RWPE2 (cell line): ENCODE data around the gene FRAS1.
A peak's percentile ranks its signal among the peaks of the same experiment; 100 is the strongest.

Source experiments
- ATAC-seq: fragments of 200-7000 bp; cut with Tn5 transposase; 3 replicates; pipeline ENCODE4 v1.9.1; 2021; ENCODE audit warnings: low read depth
- DNase-seq: peaks from one replicate; pipeline ENCODE4 v3.0.0-alpha.2; 2020; ENCODE audit warnings: low spot score
- H3K27ac ChIP-seq: fragments of 450-650 bp; 2 replicates; pipeline ENCODE4 v1.5.1; 2017; ENCODE audit warnings: mild to moderate bottlenecking; ENCODE audit not compliant: poor library complexity, severe bottlenecking
- H3K27me3 ChIP-seq: fragments of 250-450 bp; sonication (Bioruptor Pico); 2 replicates; pipeline ENCODE4 v1.5.1; 2021; ENCODE audit warnings: mild to moderate bottlenecking, moderate library complexity; ENCODE audit not compliant: insufficient read depth, poor library complexity, severe bottlenecking
- H3K36me3 ChIP-seq: fragments of 250-450 bp; sonication (Bioruptor Pico); 2 replicates; pipeline ENCODE4 v1.5.1; 2020; ENCODE audit warnings: low read depth, mild to moderate bottlenecking, moderate library complexity
- H3K4me1 ChIP-seq: fragments of 250-450 bp; sonication (Bioruptor Pico); 2 replicates; pipeline ENCODE4 v1.5.1; 2021; ENCODE audit warnings: mild to moderate bottlenecking, moderate library complexity; ENCODE audit not compliant: insufficient read depth, poor library complexity, severe bottlenecking
- H3K4me3 ChIP-seq: fragments of 250-450 bp; sonication (Bioruptor Pico); 2 replicates; pipeline ENCODE4 v1.5.1; 2021; ENCODE audit warnings: mild to moderate bottlenecking, moderate library complexity; ENCODE audit not compliant: severe bottlenecking
- H3K9me3 ChIP-seq: fragments of 250-450 bp; sonication (Bioruptor Pico); 2 replicates; pipeline ENCODE4 v1.5.1; 2021; ENCODE audit warnings: mild to moderate bottlenecking, moderate library complexity; ENCODE audit not compliant: severe bottlenecking
- CTCF ChIP-seq: fragments of 450-650 bp; IDR thresholded peaks from one replicate; pipeline ENCODE4 v1.5.1; 2017; ENCODE audit warnings: mild to moderate bottlenecking, moderate library complexity; ENCODE audit not compliant: poor library complexity, severe bottlenecking

Gene FRAS1

GRCh38 chr4:78588894-78589545, 531.9 kb downstream of the FRAS1 start:
- no peaks in the 10 kb centered on the region for H3K4me1 ChIP-seq
- H3K27ac ChIP-seq: no peak overlapping the region
- no peak for TF ChIP-seq CTCF
- DNase-seq: no peak
- no peaks in the 10 kb centered on the region for H3K27me3 ChIP-seq
- no peaks in the 10 kb centered on the region for H3K9me3 ChIP-seq
- no peak for ATAC-seq
- H3K4me3 ChIP-seq: no peak overlapping the region
- H3K36me3 ChIP-seq: peaks cover 99% of the 10 kb centered on the region

DNA sequence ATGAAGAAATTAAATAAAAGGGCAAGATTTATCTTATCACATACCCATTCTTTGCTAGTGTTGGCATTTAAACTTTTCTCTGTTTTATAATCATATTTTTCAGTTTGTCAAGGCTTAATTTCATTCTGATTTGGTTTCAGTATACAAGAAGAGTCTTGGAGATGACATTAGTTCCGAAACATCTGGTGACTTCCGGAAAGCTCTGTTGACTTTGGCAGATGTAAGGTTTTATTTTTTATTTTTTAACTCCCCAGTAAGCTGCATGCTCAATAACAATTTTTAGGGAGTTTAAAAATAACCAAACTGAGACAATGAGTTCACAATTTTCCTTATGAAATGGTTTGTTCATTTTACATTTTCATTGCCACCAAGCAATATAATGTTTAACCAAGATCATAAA, 534.3 kb downstream of the FRAS1 start:
- Histone ChIP-seq H3K4me1 (no peaks in the 10 kb centered on the region), H3K36me3 (peaks cover 99% of the 10 kb centered on the region), H3K4me3 (no peak overlapping the region), H3K27me3 (no peaks in the 10 kb centered on the region), H3K9me3 (no peaks in the 10 kb centered on the region), H3K27ac (no peak overlapping the region)
- TF ChIP-seq CTCF: no peak
- ATAC-seq (no peak), DNase-seq (no peak)

GRCh38 chr4:78592088-78592783, 535.1 kb downstream of the FRAS1 start:
- Histone ChIP-seq H3K4me1 (no peaks in the 10 kb centered on the region), H3K36me3 (peaks cover 99% of the 10 kb centered on the region), H3K9me3 (no peaks in the 10 kb centered on the region), H3K27me3 (no peaks in the 10 kb centered on the region), H3K27ac (no peak overlapping the region), H3K4me3 (no peak overlapping the region)
- peak; percentile 18 for TF ChIP-seq CTCF
- no peak for DNase-seq
- no peak for ATAC-seq
